T-cell (primary cell): ENCODE results near the gene TBC1D10A. TPM values are rescaled to one million over a fixed set of nuclear protein-coding genes. Genes with fewer than 3 reads are reported as not detected.

Experiments
- ATAC-seq, 4 experiments: fragments of 200-7000 bp in 3 of 4; fragments of 150-1000 bp in 1 of 4; cut with Tn5 transposase; replicated peaks in 1 of 4; 1 replicate in 3 of 4; 2 replicates in 1 of 4; pipeline ENCODE4 v1.10.0; 2021; ENCODE audit warnings: moderate library complexity in 3 of 4, mild to moderate bottlenecking in 2 of 4, moderate number of reproducible peaks in 1 of 4
- CTCF ChIA-PET, 2 donors: fragments of 300-600 bp; sonication (Branson Sonifier 250); formaldehyde crosslinking; loops; one replicate each; lab custom pipeline; 2022; ENCODE audit warnings: antibody characterized with exemption in 2 of 2; lab: Charles Lee
- POLR2A ChIA-PET, 2 donors: fragments of 300-600 bp; sonication (Branson Sonifier 250); formaldehyde crosslinking; loops; one replicate each; lab custom pipeline; 2022; ENCODE audit warnings: antibody characterized with exemption in 2 of 2; lab: Charles Lee
- DNase-seq, 35 experiments: peaks; one replicate each; pipeline versions ENCODE4 v3.0.0 to v3.0.0-alpha.2; 2013 to 2023
- H3K27ac ChIP-seq: one replicate; pipeline ENCODE4 v1.5.1; 2013; ENCODE audit warnings: low read length
- H3K27me3 ChIP-seq, 2 experiments: replicated peaks in 1 of 2; 1 replicate in 1 of 2; 2 replicates in 1 of 2; pipeline versions ENCODE4 v1.6.1 to v1.7.0; 2013; ENCODE audit warnings: low read length in 1 of 2, mixed read lengths in 1 of 2; ENCODE audit not compliant: control insufficient read depth in 2 of 2, insufficient read depth in 2 of 2; ENCODE audit errors: extremely low read depth in 1 of 2
- H3K36me3 ChIP-seq, 2 donors: 1 replicate in 1 of 2; 2 replicates in 1 of 2; pipeline versions ENCODE4 v1.6.1 to v1.7.0; 2013; ENCODE audit warnings: low read length in 1 of 2; ENCODE audit not compliant: control insufficient read depth in 2 of 2, insufficient read depth in 1 of 2; ENCODE audit errors: extremely low read depth in 1 of 2
- H3K4me1 ChIP-seq, 2 experiments: 1 replicate in 1 of 2; 2 replicates in 1 of 2; pipeline versions ENCODE4 v1.6.1 to v1.7.0; 2013; ENCODE audit warnings: low read length in 2 of 2, mixed read lengths in 1 of 2; ENCODE audit not compliant: insufficient read depth in 2 of 2, control insufficient read depth in 1 of 2; ENCODE audit errors: extremely low read depth in 1 of 2
- H3K4me3 ChIP-seq, 2 donors: 1 replicate in 1 of 2; 2 replicates in 1 of 2; pipeline versions ENCODE4 v1.5.1 to v1.7.0; 2013; ENCODE audit warnings: mild to moderate bottlenecking in 2 of 2, low read length in 1 of 2, moderate library complexity in 1 of 2; ENCODE audit not compliant: control insufficient read depth in 1 of 2; ENCODE audit errors: extremely low read depth in 1 of 2
- H3K9me3 ChIP-seq: 2 replicates; pipeline ENCODE4 v1.7.0; 2013
- H3K27ac Mint-ChIP-seq, 2 donors: one replicate each; pipeline ENCODE4 v1.8.0; 2020 to 2021; ENCODE audit warnings: mild to moderate bottlenecking in 2 of 2, mixed read lengths in 2 of 2
- H3K27me3 Mint-ChIP-seq, 2 donors: one replicate each; pipeline ENCODE4 v1.8.0; 2021 to 2022; ENCODE audit warnings: mixed read lengths in 2 of 2
- H3K36me3 Mint-ChIP-seq: one replicate; pipeline ENCODE4 v1.8.0; 2021; ENCODE audit warnings: mixed read lengths
- H3K4me1 Mint-ChIP-seq, 3 donors: one replicate each; pipeline ENCODE4 v1.8.0; 2020 to 2022; ENCODE audit warnings: mixed read lengths in 3 of 3, mild to moderate bottlenecking in 1 of 3
- H3K4me3 Mint-ChIP-seq, 3 donors: one replicate each; pipeline ENCODE4 v1.8.0; 2020 to 2022; ENCODE audit warnings: mild to moderate bottlenecking in 3 of 3, mixed read lengths in 3 of 3, moderate library complexity in 3 of 3
- H3K9me3 Mint-ChIP-seq, 3 donors: one replicate each; pipeline ENCODE4 v1.8.0; 2020 to 2022; ENCODE audit warnings: mixed read lengths in 3 of 3
- WGBS: methylation state at CpG from one replicate; pipeline ENCODE4 v1.1.5; 2013; ENCODE audit warnings: missing lambda C conversion rate; ENCODE audit not compliant: insufficient coverage; 5-methylcytosine and 5-hydroxymethylcytosine counted together
- total RNA-seq, 35 experiments: library from RNA in 6 of 35; stranded (reverse) in 6 of 35; fragments of 120-200 nt in 1 of 35; gene quantifications; one replicate each; pipeline versions ENCODE4 v1.2.1 to v1.2.4 and lab custom pipeline; 2013 to 2026

Gene TBC1D10A
- total RNA-seq, 5 donors from 2014 or later (not counting 1 experiment from before 2014, with no cell fraction given) = 56.2 to 84.3 (median 82.3) TPM

- Mint-ChIP-seq H3K36me3 (peaks cover 35% of the 10 kb centered on the region), H3K4me3 (peak overlapping the region in 2 of 3 donors; percentile 29 to 73)
Measured at GRCh38 chr22:30314915-30315314, 11.8 kb downstream of the TBC1D10A start.

DNA sequence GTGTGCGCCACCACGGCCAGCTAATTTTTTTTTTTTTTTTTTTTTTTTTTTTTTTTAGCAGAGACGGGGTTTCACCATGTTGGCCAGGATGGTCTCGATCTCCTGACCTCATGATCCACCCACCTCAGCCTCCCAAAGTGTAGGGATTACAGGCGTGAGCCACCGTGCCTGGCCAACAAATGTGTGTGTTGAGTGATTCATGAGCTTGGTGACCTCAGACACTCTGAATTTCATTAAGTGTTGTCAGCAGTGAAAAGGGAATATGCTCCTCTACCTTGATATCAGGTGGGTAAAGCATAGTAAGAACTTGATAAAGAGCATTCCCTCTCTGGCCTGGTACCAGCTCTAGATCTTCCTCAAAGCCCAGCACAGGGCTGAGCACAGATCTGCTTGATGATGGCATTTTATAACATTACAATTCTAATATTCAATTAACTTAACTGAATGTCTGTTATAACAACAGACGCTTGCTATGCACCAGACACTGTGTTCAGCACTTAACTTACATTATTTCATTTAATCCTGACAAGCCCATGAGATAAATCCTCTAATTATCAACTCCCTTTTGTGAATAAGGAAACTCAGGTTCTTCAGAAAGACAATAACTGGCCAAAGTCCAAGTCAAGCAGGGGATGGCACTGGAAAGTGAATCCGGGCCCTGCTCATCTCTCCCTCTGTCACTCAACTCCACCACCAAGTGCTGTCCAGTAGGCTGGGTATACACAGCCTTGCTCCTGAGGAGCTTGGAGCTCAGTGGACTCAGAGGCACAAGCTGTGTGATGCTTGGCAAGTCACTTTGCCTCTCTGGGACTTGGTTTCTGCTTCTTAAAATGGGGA is 13.0 kb downstream of the TBC1D10A start:
- Mint-ChIP-seq H3K9me3 (no peaks in the 10 kb centered on the region), H3K4me3 (peak overlapping the region in 2 of 3 donors; percentile 15 to 73), H3K27ac (peak overlapping the region; percentile 91), H3K4me1 (peaks cover 97 to 98% (median 98%) of the 10 kb centered on the region in 3 donors), H3K27me3 (no peaks in the 10 kb centered on the region), H3K36me3 (peaks cover 24% of the 10 kb centered on the region)
- no peak for DNase-seq
- no peaks in the 10 kb centered on the region for H3K9me3 ChIP-seq
- H3K27me3 ChIP-seq = no peaks in the 10 kb centered on the region
- H3K27ac ChIP-seq = peak overlapping the region; percentile 52
- no peak overlapping the region for H3K4me3 ChIP-seq
- peaks cover 76 to 99% of the 10 kb centered on the region in 2 experiments for H3K4me1 ChIP-seq
- ChIA-PET CTCF (interaction anchor here in 1 of 2 donors (0.5 to 2.3 kb wide), 5 partner anchors 13 to 321 kb away, joined by 3 to 15 read pairs (median 6); partner anchors contain the start of genes CASTOR1 and TBC1D10A), POLR2A (interaction anchor here in 1 of 2 donors (0.6 to 1.3 kb wide), 3 partner anchors 10 to 264 kb away, joined by 5 read pairs; no protein-coding TSS in a partner anchor)
- ATAC-seq = no peak
- WGBS = 88% methylated on average over 2 of the region's 8 CpGs
- H3K36me3 ChIP-seq = peaks cover 0 to 19% of the 10 kb centered on the region in 2 donors

More at GRCh38 chr22:30314915-30315314, 11.8 kb downstream of the TBC1D10A start:
- Histone ChIP-seq H3K4me3 (no peak overlapping the region), H3K27me3 (no peaks in the 10 kb centered on the region), H3K9me3 (no peaks in the 10 kb centered on the region), H3K36me3 (peaks cover 4 to 27% of the 10 kb centered on the region in 2 donors), H3K27ac (peak overlapping the region; percentile 52), H3K4me1 (peaks cover 76 to 99% of the 10 kb centered on the region in 2 experiments)
- Mint-ChIP-seq H3K4me1 (peaks cover 97 to 98% (median 98%) of the 10 kb centered on the region in 3 donors), H3K9me3 (no peaks in the 10 kb centered on the region), H3K27me3 (no peaks in the 10 kb centered on the region), H3K27ac (peak overlapping the region; percentile 91)
- WGBS = 14% methylated on average over 1 of the region's 8 CpGs
- ATAC-seq (peak in 3 of 4 experiments; percentile 46 to 70 (median 49)), DNase-seq (peak in 10 of 35 experiments; percentile 17 to 70 (median 32))
- ChIA-PET CTCF (interaction anchor here in 1 of 2 donors (1.0 to 2.3 kb wide), 2 partner anchors 26 to 35 kb away, joined by 3 to 15 read pairs; partner anchors contain the start of gene CASTOR1), POLR2A (interaction anchor here in 1 of 2 donors (1.3 kb wide), 1 partner anchor 9 kb away, joined by 5 read pairs; no protein-coding TSS in a partner anchor)

GRCh38 chr22:30312053-30312452 is 14.7 kb downstream of the TBC1D10A start:
- Mint-ChIP-seq H3K27me3 (no peaks in the 10 kb centered on the region), H3K36me3 (peaks cover 15% of the 10 kb centered on the region), H3K4me3 (peak overlapping the region in 2 of 3 donors; percentile 10 to 73), H3K27ac (peak overlapping the region; percentile 98 to 99), H3K9me3 (no peaks in the 10 kb centered on the region), H3K4me1 (peaks cover 96 to 98% (median 97%) of the 10 kb centered on the region in 3 donors)
- Histone ChIP-seq H3K4me3 (peak overlapping the region in 1 of 2 donors; percentile 10), H3K27ac (peak overlapping the region; percentile 86), H3K9me3 (no peaks in the 10 kb centered on the region), H3K4me1 (peaks cover 88 to 99% of the 10 kb centered on the region in 2 experiments), H3K27me3 (no peaks in the 10 kb centered on the region), H3K36me3 (peaks cover 0 to 10% of the 10 kb centered on the region in 2 donors)
- ChIA-PET CTCF (no interaction called here), POLR2A (no interaction called here)
- WGBS = 92% methylated on average over 4 of the region's 6 CpGs
- no peak for DNase-seq
- no peak for ATAC-seq

GRCh38 chr22:30310881-30311771 is 15.6 kb downstream of the TBC1D10A start:
- Mint-ChIP-seq H3K27ac (peak overlapping the region; percentile 98 to 99), H3K4me3 (peak overlapping the region; percentile 21 to 73 (median 36)), H3K36me3 (peaks cover 15% of the 10 kb centered on the region), H3K27me3 (no peaks in the 10 kb centered on the region), H3K4me1 (peaks cover 97 to 98% (median 97%) of the 10 kb centered on the region in 3 donors), H3K9me3 (no peaks in the 10 kb centered on the region)
- no peak overlapping the region for H3K4me3 ChIP-seq
- no peaks in the 10 kb centered on the region for H3K27me3 ChIP-seq
- ATAC-seq (no peak), DNase-seq (no peak)
- peaks cover 89 to 96% of the 10 kb centered on the region in 2 experiments for H3K4me1 ChIP-seq
- peak overlapping the region; percentile 86 for H3K27ac ChIP-seq
- WGBS = no CpG with 5 or more reads among the region's 8 CpGs
- ChIA-PET POLR2A (interaction anchor here in 1 of 2 donors (1.0 to 1.5 kb wide), 2 partner anchors 13 to 15 kb away, joined by 3 read pairs; no protein-coding TSS in a partner anchor), CTCF (interaction anchor here in 1 of 2 donors (1.3 to 1.5 kb wide), 3 partner anchors 10 to 23 kb away, joined by 3 to 5 read pairs (median 4); partner anchors contain the start of gene TBC1D10A)
- H3K36me3 ChIP-seq = peaks cover 0 to 8% of the 10 kb centered on the region in 2 donors
- no peaks in the 10 kb centered on the region for H3K9me3 ChIP-seq

GRCh38 chr22:30309951-30310741 is 16.6 kb downstream of the TBC1D10A start:
- H3K4me3 Mint-ChIP-seq = peak overlapping the region; percentile 36 to 73 (median 61)
- peak; percentile 35 to 51 (median 38) for ATAC-seq
- H3K36me3 Mint-ChIP-seq = peaks cover 12% of the 10 kb centered on the region
- POLR2A ChIA-PET = interaction anchor here in 1 of 2 donors (1.0 to 1.5 kb wide), 3 partner anchors 14 to 17 kb away, joined by 3 read pairs; partner anchors contain the start of gene TBC1D10A
- Histone ChIP-seq H3K4me1 (peaks cover 89 to 96% of the 10 kb centered on the region in 2 experiments), H3K9me3 (no peaks in the 10 kb centered on the region), H3K36me3 (peaks cover 0 to 2% of the 10 kb centered on the region in 2 donors), H3K27me3 (no peaks in the 10 kb centered on the region), H3K4me3 (peak overlapping the region in 1 of 2 donors; percentile 29), H3K27ac (peak overlapping the region; percentile 86)
- H3K27me3 Mint-ChIP-seq = no peaks in the 10 kb centered on the region
- no peaks in the 10 kb centered on the region for H3K9me3 Mint-ChIP-seq
- peak in 17 of 35 experiments; percentile 35 to 70 (median 47) for DNase-seq
- CTCF ChIA-PET = interaction anchor here in 1 of 2 donors (0.6 to 1.5 kb wide), 5 partner anchors 9 to 22 kb away, joined by 3 to 5 read pairs (median 4); partner anchors contain the start of gene TBC1D10A
- 53% methylated on average over 2 of the region's 7 CpGs for WGBS
- H3K4me1 Mint-ChIP-seq = peaks cover 97 to 98% (median 97%) of the 10 kb centered on the region in 3 donors
- peak overlapping the region; percentile 98 to 99 for H3K27ac Mint-ChIP-seq
